T47D (cell line): ENCODE measurements around the gene OR1S1.
"Not testable (repeated sequence)": the region's sequence is repeated elsewhere in the genome, so short reads cannot be mapped to it uniquely, and the experiment has no call there.

Experiments used
- DNase-seq, 2 experiments: peaks; one replicate each; pipeline versions ENCODE4 v3.0.0 to v3.0.0-alpha.2; 2011 to 2012; ENCODE audit warnings: low read depth in 1 of 2, low spot score in 1 of 2
- JUND ChIP-seq: IDR thresholded peaks from 2 replicates; pipeline ENCODE4 v1.6.1; 2012; ENCODE audit warnings: low read depth
- in situ Hi-C: cut with HindIII; loops from 2 replicates; pipeline ENCODE4 v1.10.0; 2016; ENCODE audit warnings: low sequenced_read_pairs, low pct_unique_long_range_greater_than_20kb

OR1S1 gene

GRCh38 chr11:58212420-58212819 is at the start of gene OR1S1:
OR1S1 (plus strand) TSS chr11:58212720.
- in situ Hi-C loops, DNase-seq: not testable (repeated sequence)

- in situ Hi-C loops = no loop called here
- no peak for TF ChIP-seq JUND
- DNase-seq = no peak
These were observed 48.1 kb upstream of the OR1S1 start for GRCh38 chr11:58164389-58164788.

- no peak for TF ChIP-seq JUND
- no peak for DNase-seq
- in situ Hi-C loops = no loop called here
These were observed 47.5 kb upstream of the OR1S1 start for GRCh38 chr11:58164990-58165389.

- in situ Hi-C loops = no loop called here
- peak in 1 of 2 experiments; percentile 13 for DNase-seq
- TF ChIP-seq JUND = no peak
These were observed 46.9 kb upstream of the OR1S1 start for GRCh38 chr11:58165504-58166106.

GRCh38 chr11:58177409-58178054 is 35.0 kb upstream of the OR1S1 start:
- in situ Hi-C loops = no loop called here
- no peak for TF ChIP-seq JUND
- DNase-seq = no peak

- TF ChIP-seq JUND = no peak
- in situ Hi-C loops = no loop called here
- no peak for DNase-seq
These were observed 34.1 kb upstream of the OR1S1 start for GRCh38 chr11:58178444-58178843.

GRCh38 chr11:58179648-58180047 is 32.9 kb upstream of the OR1S1 start:
- no peak for DNase-seq
- TF ChIP-seq JUND = no peak
- in situ Hi-C loops = no loop called here

- TF ChIP-seq JUND = no peak
- in situ Hi-C loops = no loop called here
- DNase-seq = no peak
These were observed 25.6 kb upstream of the OR1S1 start for GRCh38 chr11:58186938-58187337.

GRCh38 chr11:58188770-58189169 is 23.8 kb upstream of the OR1S1 start, which contains the start of gene OR9Q2:
OR9Q2 (plus strand) TSS chr11:58189070; CDS start chr11:58190491, 1,421 bp downstream.
- in situ Hi-C loops = no loop called here
- no peak for DNase-seq
- no peak for TF ChIP-seq JUND

GRCh38 chr11:58192229-58192628 is 20.3 kb upstream of the OR1S1 start:
- TF ChIP-seq JUND = no peak
- in situ Hi-C loops = no loop called here
- DNase-seq = no peak

GRCh38 chr11:58193391-58193790 is 19.1 kb upstream of the OR1S1 start:
- no peak for DNase-seq
- no peak for TF ChIP-seq JUND
- in situ Hi-C loops = no loop called here

GRCh38 chr11:58195939-58196338 is 16.6 kb upstream of the OR1S1 start:
- no peak for DNase-seq
- in situ Hi-C loops = no loop called here
- no peak for TF ChIP-seq JUND

- no peak for TF ChIP-seq JUND
- in situ Hi-C loops = no loop called here
- DNase-seq = no peak
These were observed 13.2 kb upstream of the OR1S1 start for GRCh38 chr11:58199271-58199670.

GRCh38 chr11:58204042-58204441 is 8.5 kb upstream of the OR1S1 start, which contains the start of gene OR1S2:
OR1S2 (minus strand) TSS chr11:58204142; CDS start chr11:58204142, 0 bp downstream.
- in situ Hi-C loops = no loop called here
- no peak for DNase-seq
- no peak for TF ChIP-seq JUND
